T-cell (primary cell): ENCODE data around the gene C2orf92. TPM values are rescaled to one million over a fixed set of nuclear protein-coding genes. Genes with fewer than 3 reads are reported as not detected.
A peak's percentile ranks its signal among the peaks of the same experiment; 100 is the strongest.

Experiments used
- ATAC-seq, 4 experiments: fragments of 200-7000 bp in 3 of 4; fragments of 150-1000 bp in 1 of 4; cut with Tn5 transposase; replicated peaks in 1 of 4; 1 replicate in 3 of 4; 2 replicates in 1 of 4; pipeline ENCODE4 v1.10.0; 2021; ENCODE audit warnings: moderate library complexity in 3 of 4, mild to moderate bottlenecking in 2 of 4, moderate number of reproducible peaks in 1 of 4
- CTCF ChIA-PET, 2 donors: fragments of 300-600 bp; sonication (Branson Sonifier 250); formaldehyde crosslinking; loops; one replicate each; lab custom pipeline; 2022; ENCODE audit warnings: antibody characterized with exemption in 2 of 2; lab: Charles Lee
- POLR2A ChIA-PET, 2 donors: fragments of 300-600 bp; sonication (Branson Sonifier 250); formaldehyde crosslinking; loops; one replicate each; lab custom pipeline; 2022; ENCODE audit warnings: antibody characterized with exemption in 2 of 2; lab: Charles Lee
- DNase-seq, 35 experiments: peaks; one replicate each; pipeline versions ENCODE4 v3.0.0 to v3.0.0-alpha.2; 2013 to 2023
- H3K27ac ChIP-seq: one replicate; pipeline ENCODE4 v1.5.1; 2013; ENCODE audit warnings: low read length
- H3K27me3 ChIP-seq, 2 experiments: replicated peaks in 1 of 2; 1 replicate in 1 of 2; 2 replicates in 1 of 2; pipeline versions ENCODE4 v1.6.1 to v1.7.0; 2013; ENCODE audit warnings: low read length in 1 of 2, mixed read lengths in 1 of 2; ENCODE audit not compliant: control insufficient read depth in 2 of 2, insufficient read depth in 2 of 2; ENCODE audit errors: extremely low read depth in 1 of 2
- H3K36me3 ChIP-seq, 2 donors: 1 replicate in 1 of 2; 2 replicates in 1 of 2; pipeline versions ENCODE4 v1.6.1 to v1.7.0; 2013; ENCODE audit warnings: low read length in 1 of 2; ENCODE audit not compliant: control insufficient read depth in 2 of 2, insufficient read depth in 1 of 2; ENCODE audit errors: extremely low read depth in 1 of 2
- H3K4me1 ChIP-seq, 2 experiments: 1 replicate in 1 of 2; 2 replicates in 1 of 2; pipeline versions ENCODE4 v1.6.1 to v1.7.0; 2013; ENCODE audit warnings: low read length in 2 of 2, mixed read lengths in 1 of 2; ENCODE audit not compliant: insufficient read depth in 2 of 2, control insufficient read depth in 1 of 2; ENCODE audit errors: extremely low read depth in 1 of 2
- H3K4me3 ChIP-seq, 2 donors: 1 replicate in 1 of 2; 2 replicates in 1 of 2; pipeline versions ENCODE4 v1.5.1 to v1.7.0; 2013; ENCODE audit warnings: mild to moderate bottlenecking in 2 of 2, low read length in 1 of 2, moderate library complexity in 1 of 2; ENCODE audit not compliant: control insufficient read depth in 1 of 2; ENCODE audit errors: extremely low read depth in 1 of 2
- H3K9me3 ChIP-seq: 2 replicates; pipeline ENCODE4 v1.7.0; 2013
- H3K27ac Mint-ChIP-seq, 2 donors: one replicate each; pipeline ENCODE4 v1.8.0; 2020 to 2021; ENCODE audit warnings: mild to moderate bottlenecking in 2 of 2, mixed read lengths in 2 of 2
- H3K27me3 Mint-ChIP-seq, 2 donors: one replicate each; pipeline ENCODE4 v1.8.0; 2021 to 2022; ENCODE audit warnings: mixed read lengths in 2 of 2
- H3K36me3 Mint-ChIP-seq: one replicate; pipeline ENCODE4 v1.8.0; 2021; ENCODE audit warnings: mixed read lengths
- H3K4me1 Mint-ChIP-seq, 3 donors: one replicate each; pipeline ENCODE4 v1.8.0; 2020 to 2022; ENCODE audit warnings: mixed read lengths in 3 of 3, mild to moderate bottlenecking in 1 of 3
- H3K4me3 Mint-ChIP-seq, 3 donors: one replicate each; pipeline ENCODE4 v1.8.0; 2020 to 2022; ENCODE audit warnings: mild to moderate bottlenecking in 3 of 3, mixed read lengths in 3 of 3, moderate library complexity in 3 of 3
- H3K9me3 Mint-ChIP-seq, 3 donors: one replicate each; pipeline ENCODE4 v1.8.0; 2020 to 2022; ENCODE audit warnings: mixed read lengths in 3 of 3
- WGBS: methylation state at CpG from one replicate; pipeline ENCODE4 v1.1.5; 2013; ENCODE audit warnings: missing lambda C conversion rate; ENCODE audit not compliant: insufficient coverage; 5-methylcytosine and 5-hydroxymethylcytosine counted together
- total RNA-seq, 35 experiments: library from RNA in 6 of 35; stranded (reverse) in 6 of 35; fragments of 120-200 nt in 1 of 35; gene quantifications; one replicate each; pipeline versions ENCODE4 v1.2.1 to v1.2.4 and lab custom pipeline; 2013 to 2026

The C2orf92 gene
- total RNA-seq, 5 donors from 2014 or later (not counting 1 experiment from before 2014, with no cell fraction given) = 15.3 to 24.1 (median 16.6) TPM

DNA sequence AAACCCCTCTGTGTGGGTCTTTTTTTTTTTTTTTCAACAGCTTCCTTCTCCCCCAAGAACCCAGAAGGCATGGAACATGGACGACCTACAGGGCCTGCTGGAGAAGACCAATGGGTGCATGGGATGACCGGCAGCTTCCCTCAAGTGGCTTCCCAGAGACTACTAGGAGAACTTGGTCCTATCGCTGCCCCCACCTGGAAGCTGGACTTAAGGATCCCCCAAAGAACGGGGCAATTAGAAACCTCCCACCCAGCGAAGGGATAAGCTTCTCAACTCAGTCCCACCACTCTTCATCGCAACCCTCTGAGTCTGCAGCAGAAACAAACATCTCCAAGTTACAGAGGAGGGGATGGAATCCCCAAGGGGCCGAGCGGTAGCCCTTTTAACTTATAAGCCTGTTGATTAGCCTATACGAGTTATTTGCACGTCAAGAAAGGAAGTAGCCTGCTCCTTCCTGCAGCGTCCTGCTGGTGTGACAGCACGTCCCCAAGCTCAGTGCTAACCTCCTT is 7.1 kb upstream of the C2orf92 start:
- H3K27me3 Mint-ChIP-seq = no peaks in the 10 kb centered on the region
- Histone ChIP-seq H3K4me1 (peaks cover 6 to 40% of the 10 kb centered on the region in 2 experiments), H3K27me3 (no peaks in the 10 kb centered on the region), H3K27ac (peak overlapping the region; percentile 78), H3K9me3 (no peaks in the 10 kb centered on the region), H3K4me3 (peak overlapping the region; percentile 67 to 88), H3K36me3 (peaks cover 13 to 34% of the 10 kb centered on the region in 2 donors)
- ATAC-seq (peak in 2 of 4 experiments; percentile 8 to 11), DNase-seq (peak in 2 of 35 experiments; percentile 13 to 23)
- ChIA-PET POLR2A (interaction anchor here (0.6 to 4.2 kb wide), 4 partner anchors 12 to 17 kb away, joined by 3 to 45 read pairs (median 4); partner anchors contain the start of gene COX5B (in 2 of the 2)), CTCF (interaction anchor here in 1 of 2 donors (0.8 to 4.2 kb wide), 6 partner anchors 9 to 72 kb away, joined by 3 to 38 read pairs (median 5); partner anchors contain the start of gene COX5B)
- no peaks in the 10 kb centered on the region for H3K9me3 Mint-ChIP-seq
- peak overlapping the region; percentile 85 to 95 (median 95) for H3K4me3 Mint-ChIP-seq
- peaks cover 14% of the 10 kb centered on the region for H3K36me3 Mint-ChIP-seq
- WGBS = 21% methylated on average over 6 of the region's 12 CpGs
- H3K4me1 Mint-ChIP-seq = peaks cover 32 to 38% (median 35%) of the 10 kb centered on the region in 3 donors
- peak overlapping the region; percentile 83 to 95 for H3K27ac Mint-ChIP-seq

- DNase-seq (peak in 34 of 35 experiments; percentile 28 to 72 (median 48)), ATAC-seq (peak; percentile 24 to 48 (median 40))
- no peaks in the 10 kb centered on the region for H3K27me3 ChIP-seq
- no peaks in the 10 kb centered on the region for H3K27me3 Mint-ChIP-seq
- peak overlapping the region; percentile 78 for H3K27ac ChIP-seq
- H3K9me3 Mint-ChIP-seq = no peaks in the 10 kb centered on the region
- no peaks in the 10 kb centered on the region for H3K9me3 ChIP-seq
- ChIA-PET POLR2A (interaction anchor here in 1 of 2 donors (0.6 to 4.2 kb wide), 4 partner anchors 13 to 1484 kb away, joined by 3 to 45 read pairs (median 5); partner anchors contain the start of gene COX5B), CTCF (interaction anchor here in 1 of 2 donors (0.8 to 4.2 kb wide), 6 partner anchors 9 to 73 kb away, joined by 3 to 38 read pairs (median 5); partner anchors contain the start of gene COX5B)
- under 1% methylated on average over 23 of the region's 24 CpGs for WGBS
- peaks cover 11% of the 10 kb centered on the region for H3K36me3 Mint-ChIP-seq
- H3K4me1 ChIP-seq = peaks cover 6 to 40% of the 10 kb centered on the region in 2 experiments
- H3K36me3 ChIP-seq = peaks cover 12 to 28% of the 10 kb centered on the region in 2 donors
- H3K4me3 Mint-ChIP-seq = peak overlapping the region; percentile 85 to 95 (median 95)
- peak overlapping the region; percentile 83 to 95 for H3K27ac Mint-ChIP-seq
- peak overlapping the region; percentile 67 to 88 for H3K4me3 ChIP-seq
- H3K4me1 Mint-ChIP-seq = peaks cover 32 to 38% (median 35%) of the 10 kb centered on the region in 3 donors
These were observed 6.5 kb upstream of the C2orf92 start for GRCh38 chr2:97662895-97663625.

DNA sequence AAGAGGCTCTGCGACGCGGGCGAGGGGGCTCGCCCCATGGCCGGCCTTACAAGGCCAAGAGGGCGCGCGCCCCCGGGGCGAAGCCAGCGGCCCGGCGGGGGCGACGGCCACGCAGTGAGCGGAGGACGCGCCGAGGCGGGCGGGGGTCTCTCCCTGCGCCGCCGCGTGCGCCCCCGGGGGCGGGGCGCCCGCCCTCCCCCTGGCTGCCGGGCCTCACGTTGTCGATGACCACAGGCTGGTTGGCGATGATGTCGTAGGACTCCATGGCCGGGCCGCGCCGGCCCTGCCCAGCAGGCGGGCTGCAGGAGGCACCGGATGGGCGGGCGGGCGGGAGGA is 5.9 kb upstream of the C2orf92 start:
- DNase-seq (no peak), ATAC-seq (no peak)
- Mint-ChIP-seq H3K36me3 (peaks cover 6% of the 10 kb centered on the region), H3K27me3 (no peaks in the 10 kb centered on the region), H3K27ac (no peak overlapping the region), H3K9me3 (no peaks in the 10 kb centered on the region), H3K4me3 (peak overlapping the region; percentile 85 to 95 (median 95)), H3K4me1 (peaks cover 32 to 35% (median 34%) of the 10 kb centered on the region in 3 donors)
- H3K4me1 ChIP-seq = peaks cover 6 to 40% of the 10 kb centered on the region in 2 experiments
- H3K36me3 ChIP-seq = peaks cover 7 to 22% of the 10 kb centered on the region in 2 donors
- peak overlapping the region; percentile 67 to 88 for H3K4me3 ChIP-seq
- ChIA-PET CTCF (interaction anchor here in 1 of 2 donors (0.8 to 4.2 kb wide), 6 partner anchors 18 to 79 kb away, joined by 5 to 38 read pairs (median 8); partner anchors contain the start of gene COX5B), POLR2A (interaction anchor here (0.7 to 4.2 kb wide), 5 partner anchors 15 to 795 kb away, joined by 3 to 45 read pairs (median 3); partner anchors contain the start of gene COX5B (in 2 of the 2))
- under 1% methylated on average over 46 of the region's 46 CpGs for WGBS
- no peaks in the 10 kb centered on the region for H3K27me3 ChIP-seq
- H3K27ac ChIP-seq = peak overlapping the region; percentile 78
- no peaks in the 10 kb centered on the region for H3K9me3 ChIP-seq

DNA sequence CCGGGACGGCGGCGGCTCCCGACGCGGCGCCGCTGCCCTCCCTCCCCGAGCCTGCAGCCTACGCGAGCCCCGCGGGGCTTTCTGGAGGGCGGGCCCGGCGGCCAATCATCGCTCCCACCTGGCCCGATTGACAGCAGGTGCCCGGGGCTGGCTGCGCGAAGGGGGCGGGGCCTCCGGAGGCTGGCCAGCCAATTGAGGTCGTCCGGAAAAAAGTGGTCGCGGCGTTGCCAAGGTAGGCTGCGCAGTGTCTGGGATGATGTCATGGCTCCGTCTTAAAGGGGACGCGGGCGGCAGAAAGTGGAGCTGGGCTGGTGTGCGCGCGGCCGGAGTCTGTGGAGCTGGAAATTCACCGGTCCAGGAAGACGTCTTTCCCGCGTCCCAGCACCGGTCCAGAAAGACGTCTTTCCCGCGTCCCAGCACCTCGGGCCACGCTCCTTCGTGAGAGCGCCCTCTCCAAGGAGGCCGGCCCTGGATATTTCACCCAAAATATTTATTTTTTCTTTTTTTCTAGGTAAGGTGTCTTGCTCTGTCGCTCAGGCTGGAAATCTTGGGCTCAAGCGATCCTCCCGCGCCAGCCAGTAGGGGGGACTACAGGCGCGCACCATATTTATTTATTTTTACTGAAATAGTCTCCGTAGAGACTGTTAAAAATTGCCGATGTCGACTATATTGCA is 5.4 kb upstream of the C2orf92 start, which contains the start of gene ACTR1B:
Gene ACTR1B (minus strand): TSS at position 83 of the 674 bp plus-strand sequence. CDS start 154 bp downstream, outside the sequence.
- POLR2A ChIA-PET = interaction anchor here (0.7 to 4.2 kb wide), 4 partner anchors 16 to 796 kb away, joined by 3 to 45 read pairs (median 4); partner anchors contain the start of gene COX5B (in 2 of the 2)
- H3K4me3 ChIP-seq = peak within 1 kb of the TSS; percentile 67 to 92
- WGBS = 0% methylated on average over 51 of the region's 60 CpGs

DNA sequence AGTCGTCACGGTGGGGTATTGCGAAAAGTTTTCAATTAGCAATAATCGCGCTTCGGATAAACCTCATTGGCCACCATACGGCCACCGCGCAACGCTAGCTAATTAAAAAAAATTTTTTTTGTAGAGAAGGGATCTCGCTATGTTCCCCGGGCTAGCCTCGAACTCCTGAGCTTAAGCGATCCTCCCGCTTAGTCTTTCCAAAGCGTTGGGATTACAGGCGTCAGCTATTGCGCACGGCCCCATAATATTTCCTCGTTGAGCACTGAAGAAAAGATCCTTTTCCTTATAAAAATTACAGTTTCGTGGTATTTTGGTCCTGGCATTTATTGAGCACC is 4.9 kb upstream of the C2orf92 start:
- ATAC-seq (no peak), DNase-seq (peak in 1 of 35 experiments; percentile 10)
- Mint-ChIP-seq H3K4me3 (peak overlapping the region; percentile 87 to 95 (median 90)), H3K27ac (peak overlapping the region; percentile 90 to 98), H3K9me3 (no peaks in the 10 kb centered on the region), H3K36me3 (peaks cover 5% of the 10 kb centered on the region), H3K4me1 (peaks cover 31 to 35% (median 32%) of the 10 kb centered on the region in 3 donors), H3K27me3 (no peaks in the 10 kb centered on the region)
- no peaks in the 10 kb centered on the region for H3K9me3 ChIP-seq
- peak overlapping the region; percentile 66 to 92 for H3K4me3 ChIP-seq
- peaks cover 6 to 39% of the 10 kb centered on the region in 2 experiments for H3K4me1 ChIP-seq
- WGBS = 4% methylated on average over 17 of the region's 21 CpGs
- ChIA-PET CTCF (interaction anchor here in 1 of 2 donors (1.1 to 4.2 kb wide), 7 partner anchors 15 to 74 kb away, joined by 3 to 38 read pairs (median 10); partner anchors contain the start of gene COX5B), POLR2A (interaction anchor here in 1 of 2 donors (1.0 to 4.2 kb wide), 2 partner anchors 16 to 18 kb away, joined by 3 to 45 read pairs; partner anchors contain the start of gene COX5B)
- peak overlapping the region; percentile 96 for H3K27ac ChIP-seq
- H3K36me3 ChIP-seq = peaks cover 7 to 12% of the 10 kb centered on the region in 2 donors
- no peaks in the 10 kb centered on the region for H3K27me3 ChIP-seq

More for the DNA sequence above, 5.4 kb upstream of the C2orf92 start, which contains the start of gene ACTR1B:
- ATAC-seq (peak; percentile 88 to 95 (median 92)), DNase-seq (peak; percentile 89 to 99 (median 97))
- Mint-ChIP-seq H3K9me3 (no peaks in the 10 kb centered on the region), H3K4me3 (peak within 1 kb of the TSS; percentile 90 to 95 (median 95)), H3K27me3 (no peaks in the 10 kb centered on the region), H3K27ac (peak within 1 kb of the TSS; percentile 95 to 98), H3K4me1 (peaks cover 32 to 35% (median 32%) of the 10 kb centered on the region in 3 donors), H3K36me3 (peaks cover 5% of the 10 kb centered on the region)
- H3K4me1 ChIP-seq = peaks cover 6 to 40% of the 10 kb centered on the region in 2 experiments
- no peaks in the 10 kb centered on the region for H3K27me3 ChIP-seq
- H3K36me3 ChIP-seq = peaks cover 7 to 17% of the 10 kb centered on the region in 2 donors
- no peaks in the 10 kb centered on the region for H3K9me3 ChIP-seq
- peak within 1 kb of the TSS; percentile 96 for H3K27ac ChIP-seq
- CTCF ChIA-PET = interaction anchor here in 1 of 2 donors (0.8 to 4.2 kb wide), 8 partner anchors 14 to 79 kb away, joined by 3 to 38 read pairs (median 10); partner anchors contain the start of gene COX5B
